Measurements from ENCODE around the gene PRDM10. TPM values are rescaled to one million over a fixed set of nuclear protein-coding genes. Genes with fewer than 3 reads are reported as not detected.

PRDM10 gene
- total RNA-seq, 2 experiments from 2014 or later = 15.8 to 16.2 TPM

- H3K27ac Mint-ChIP-seq = no peak overlapping the region
- intact Hi-C loops (cut with micrococcal nuclease) = no loop called here
- ChIA-PET POLR2A (no interaction called here), CTCF (interaction anchor here (0.6 to 3.9 kb wide), 4 partner anchors 128 to 194 kb away, joined by 3 to 36 read pairs (median 4); no protein-coding TSS in a partner anchor)
- no peaks in the 10 kb centered on the region for H3K9me3 Mint-ChIP-seq
- H3K27me3 Mint-ChIP-seq = no peaks in the 10 kb centered on the region
- H3K4me1 Mint-ChIP-seq (ENCODE audit: low read depth) = peaks cover 5% of the 10 kb centered on the region
- no peak for DNase-seq
- H3K36me3 Mint-ChIP-seq = no peaks in the 10 kb centered on the region
- no peak overlapping the region for H3K4me3 Mint-ChIP-seq
Measured at GRCh38 chr11:129989149-129989813, 13.4 kb downstream of the PRDM10 start.

- ChIA-PET POLR2A (interaction anchor here (0.6 kb wide), 1 partner anchor 85 kb away, joined by 4 read pairs; no protein-coding TSS in a partner anchor), CTCF (interaction anchor here (1.0 kb wide), 1 partner anchor 17 kb away, joined by 3 read pairs; no protein-coding TSS in a partner anchor)
- DNase-seq = no peak
- intact Hi-C loops (cut with micrococcal nuclease) = no loop called here
- Mint-ChIP-seq H3K27me3 (no peaks in the 10 kb centered on the region), H3K9me3 (no peaks in the 10 kb centered on the region), H3K4me3 (no peak overlapping the region), H3K4me1 (ENCODE audit: low read depth) (peaks cover 5% of the 10 kb centered on the region), H3K36me3 (no peaks in the 10 kb centered on the region), H3K27ac (no peak overlapping the region)
Measured at GRCh38 chr11:129987950-129988349, 14.7 kb downstream of the PRDM10 start.

GRCh38 chr11:129985823-129986222 lies 16.8 kb downstream of the PRDM10 start:
- CTCF ChIA-PET = no interaction called here
- H3K9me3 Mint-ChIP-seq = no peaks in the 10 kb centered on the region
- POLR2A ChIA-PET = no interaction called here
- intact Hi-C loops (cut with micrococcal nuclease) = no loop called here
- no peaks in the 10 kb centered on the region for H3K4me1 Mint-ChIP-seq (ENCODE audit: low read depth)
- H3K4me3 Mint-ChIP-seq = no peak overlapping the region
- H3K27me3 Mint-ChIP-seq = no peaks in the 10 kb centered on the region
- no peak for DNase-seq
- H3K27ac Mint-ChIP-seq = no peak overlapping the region
- H3K36me3 Mint-ChIP-seq = no peaks in the 10 kb centered on the region

DNA sequence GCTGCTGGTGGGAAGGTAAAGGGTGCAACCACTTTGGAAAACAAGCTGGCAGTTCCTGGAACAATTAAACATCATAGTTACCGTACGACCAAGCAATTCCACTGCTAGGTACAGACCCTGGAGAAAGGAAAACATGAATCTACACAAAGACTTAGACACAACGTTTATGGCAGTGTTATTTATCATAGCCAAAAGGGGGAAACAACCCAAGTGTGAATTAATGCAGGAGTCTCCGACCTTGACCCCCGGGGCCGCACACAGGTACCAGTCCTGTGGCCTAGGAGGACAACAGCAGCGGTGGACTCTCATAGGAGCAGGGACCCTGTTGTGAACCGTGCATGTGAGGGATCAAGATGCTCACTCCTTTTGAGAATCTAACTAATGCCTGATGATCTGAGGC lies 22.5 kb downstream of the PRDM10 start:
- no peaks in the 10 kb centered on the region for H3K4me1 Mint-ChIP-seq (ENCODE audit: low read depth)
- POLR2A ChIA-PET = no interaction called here
- H3K27me3 Mint-ChIP-seq = no peaks in the 10 kb centered on the region
- intact Hi-C loops (cut with micrococcal nuclease) = no loop called here
- H3K36me3 Mint-ChIP-seq = no peaks in the 10 kb centered on the region
- H3K9me3 Mint-ChIP-seq = no peaks in the 10 kb centered on the region
- no peak for DNase-seq
- H3K4me3 Mint-ChIP-seq = no peak overlapping the region
- no peak overlapping the region for H3K27ac Mint-ChIP-seq
- CTCF ChIA-PET = no interaction called here

- CTCF ChIA-PET = no interaction called here
- H3K4me1 Mint-ChIP-seq (ENCODE audit: low read depth) = no peaks in the 10 kb centered on the region
- no peak overlapping the region for H3K4me3 Mint-ChIP-seq
- POLR2A ChIA-PET = no interaction called here
- H3K9me3 Mint-ChIP-seq = no peaks in the 10 kb centered on the region
- no peaks in the 10 kb centered on the region for H3K27me3 Mint-ChIP-seq
- H3K36me3 Mint-ChIP-seq = no peaks in the 10 kb centered on the region
- intact Hi-C loops (cut with micrococcal nuclease) = no loop called here
- no peak overlapping the region for H3K27ac Mint-ChIP-seq
- DNase-seq = no peak
Measured at GRCh38 chr11:129979046-129979605, 23.5 kb downstream of the PRDM10 start.

GRCh38 chr11:129978447-129978846 lies 24.2 kb downstream of the PRDM10 start:
- no peak overlapping the region for H3K4me3 Mint-ChIP-seq
- H3K4me1 Mint-ChIP-seq (ENCODE audit: low read depth) = no peaks in the 10 kb centered on the region
- no peak overlapping the region for H3K27ac Mint-ChIP-seq
- H3K9me3 Mint-ChIP-seq = no peaks in the 10 kb centered on the region
- CTCF ChIA-PET = interaction anchor here (0.6 kb wide), 1 partner anchor 132 kb away, joined by 5 read pairs; no protein-coding TSS in a partner anchor
- DNase-seq = no peak
- H3K36me3 Mint-ChIP-seq = no peaks in the 10 kb centered on the region
- POLR2A ChIA-PET = no interaction called here
- intact Hi-C loops (cut with micrococcal nuclease) = no loop called here
- no peaks in the 10 kb centered on the region for H3K27me3 Mint-ChIP-seq

GRCh38 chr11:129976328-129976727 lies 26.3 kb downstream of the PRDM10 start:
- DNase-seq = no peak
- ChIA-PET CTCF (no interaction called here), POLR2A (no interaction called here)
- intact Hi-C loops (cut with micrococcal nuclease) = no loop called here
- no peaks in the 10 kb centered on the region for H3K36me3 Mint-ChIP-seq
- no peaks in the 10 kb centered on the region for H3K4me1 Mint-ChIP-seq (ENCODE audit: low read depth)
- H3K27ac Mint-ChIP-seq = no peak overlapping the region
- no peaks in the 10 kb centered on the region for H3K9me3 Mint-ChIP-seq
- no peaks in the 10 kb centered on the region for H3K27me3 Mint-ChIP-seq
- H3K4me3 Mint-ChIP-seq = no peak overlapping the region

DNA sequence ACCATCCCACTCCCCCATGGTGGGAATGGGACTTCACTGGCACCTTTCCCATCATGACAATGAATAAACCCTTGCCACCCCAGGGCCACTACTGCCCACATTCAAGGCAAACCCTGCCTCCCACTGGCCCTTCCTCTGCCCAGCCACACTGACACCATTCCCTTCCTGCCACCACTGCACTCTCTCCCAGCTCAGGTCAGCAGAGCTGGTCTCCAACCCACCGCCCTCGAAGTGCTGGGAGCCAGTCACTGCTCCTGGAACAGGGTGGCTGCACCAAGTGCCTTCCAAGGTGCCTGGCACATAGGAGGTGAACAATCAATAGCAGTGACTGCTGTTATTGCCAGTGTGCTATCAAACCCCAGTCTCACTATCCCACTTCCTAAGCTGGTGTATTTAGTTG lies 27.1 kb downstream of the PRDM10 start:
- Mint-ChIP-seq H3K4me1 (ENCODE audit: low read depth) (no peaks in the 10 kb centered on the region), H3K27ac (no peak overlapping the region), H3K27me3 (no peaks in the 10 kb centered on the region), H3K36me3 (peaks cover 4% of the 10 kb centered on the region), H3K9me3 (no peaks in the 10 kb centered on the region), H3K4me3 (no peak overlapping the region)
- ChIA-PET POLR2A (no interaction called here), CTCF (no interaction called here)
- intact Hi-C loops (cut with micrococcal nuclease) = no loop called here
- no peak for DNase-seq

DNA sequence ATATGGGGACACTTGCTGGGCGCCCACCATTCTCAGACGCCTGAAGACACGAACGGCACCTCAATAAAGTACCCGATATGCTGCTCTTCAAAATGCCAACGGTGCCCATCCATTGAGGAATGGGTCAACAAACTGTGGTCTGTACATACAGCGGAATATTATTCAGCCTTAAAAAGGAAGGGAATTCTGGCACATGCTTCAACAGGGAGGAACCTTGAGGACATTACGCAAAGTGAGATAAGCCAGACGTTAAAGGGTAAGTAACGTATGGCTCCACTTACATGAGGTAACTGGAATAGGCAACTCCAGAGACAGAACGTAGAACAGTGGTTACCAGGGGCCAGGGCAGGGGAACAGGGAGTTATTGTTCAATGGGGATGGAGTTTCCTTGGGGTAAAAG lies 28.0 kb downstream of the PRDM10 start:
- DNase-seq = no peak
- Mint-ChIP-seq H3K9me3 (no peaks in the 10 kb centered on the region), H3K4me1 (ENCODE audit: low read depth) (no peaks in the 10 kb centered on the region), H3K36me3 (peaks cover 4% of the 10 kb centered on the region), H3K27me3 (no peaks in the 10 kb centered on the region), H3K4me3 (no peak overlapping the region), H3K27ac (no peak overlapping the region)
- ChIA-PET POLR2A (no interaction called here), CTCF (no interaction called here)
- intact Hi-C loops (cut with micrococcal nuclease) = no loop called here

DNA sequence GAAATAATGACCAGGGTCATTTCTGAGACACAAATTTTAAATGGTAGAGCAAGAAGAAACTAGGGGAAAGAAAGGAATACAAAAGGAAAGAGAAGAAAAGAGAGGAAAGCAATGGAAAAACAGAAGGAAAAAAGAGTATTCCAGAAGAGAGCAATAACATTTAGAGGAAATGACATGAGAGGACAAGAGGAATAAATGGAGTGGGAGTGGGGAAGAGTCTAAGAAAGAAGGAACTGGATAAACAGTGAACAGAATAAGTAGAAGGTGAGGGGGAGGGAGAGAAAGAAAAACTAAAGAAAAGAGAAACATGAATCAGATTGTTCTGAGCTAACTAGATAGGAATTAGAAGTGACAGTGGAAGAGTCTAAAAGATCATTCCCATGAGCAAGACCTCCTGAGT lies 28.4 kb downstream of the PRDM10 start:
- peaks cover 4% of the 10 kb centered on the region for H3K36me3 Mint-ChIP-seq
- H3K4me3 Mint-ChIP-seq = no peak overlapping the region
- POLR2A ChIA-PET = no interaction called here
- H3K27ac Mint-ChIP-seq = no peak overlapping the region
- no peaks in the 10 kb centered on the region for H3K4me1 Mint-ChIP-seq (ENCODE audit: low read depth)
- CTCF ChIA-PET = no interaction called here
- no peaks in the 10 kb centered on the region for H3K27me3 Mint-ChIP-seq
- DNase-seq = no peak
- H3K9me3 Mint-ChIP-seq = no peaks in the 10 kb centered on the region
- intact Hi-C loops (cut with micrococcal nuclease) = no loop called here

DNA sequence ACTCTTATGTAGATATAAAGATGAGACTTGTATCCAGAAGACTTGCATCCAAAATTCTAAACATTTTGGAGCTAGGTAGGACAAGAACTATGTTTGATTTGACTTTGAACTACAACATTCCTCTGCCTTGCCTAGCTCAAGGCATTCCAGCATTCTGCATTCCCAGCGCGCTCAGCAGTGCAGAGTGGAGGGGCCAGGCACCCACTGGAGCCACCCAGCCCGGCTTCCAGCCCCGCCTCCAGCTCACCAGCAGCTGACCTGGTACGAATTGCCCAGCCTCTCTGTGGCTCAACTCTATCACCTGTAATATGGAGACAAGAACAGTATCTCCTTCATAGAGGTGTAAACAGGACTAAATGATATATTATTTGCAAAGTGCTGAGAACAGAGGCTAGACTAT lies 28.8 kb downstream of the PRDM10 start:
- intact Hi-C loops (cut with micrococcal nuclease) = no loop called here
- Mint-ChIP-seq H3K4me1 (ENCODE audit: low read depth) (no peaks in the 10 kb centered on the region), H3K36me3 (peaks cover 4% of the 10 kb centered on the region), H3K27me3 (no peaks in the 10 kb centered on the region), H3K27ac (no peak overlapping the region), H3K4me3 (no peak overlapping the region), H3K9me3 (no peaks in the 10 kb centered on the region)
- ChIA-PET CTCF (interaction anchor here (1.2 to 1.9 kb wide), 3 partner anchors 8 to 158 kb away, joined by 5 to 7 read pairs (median 5); no protein-coding TSS in a partner anchor), POLR2A (no interaction called here)
- no peak for DNase-seq

DNA sequence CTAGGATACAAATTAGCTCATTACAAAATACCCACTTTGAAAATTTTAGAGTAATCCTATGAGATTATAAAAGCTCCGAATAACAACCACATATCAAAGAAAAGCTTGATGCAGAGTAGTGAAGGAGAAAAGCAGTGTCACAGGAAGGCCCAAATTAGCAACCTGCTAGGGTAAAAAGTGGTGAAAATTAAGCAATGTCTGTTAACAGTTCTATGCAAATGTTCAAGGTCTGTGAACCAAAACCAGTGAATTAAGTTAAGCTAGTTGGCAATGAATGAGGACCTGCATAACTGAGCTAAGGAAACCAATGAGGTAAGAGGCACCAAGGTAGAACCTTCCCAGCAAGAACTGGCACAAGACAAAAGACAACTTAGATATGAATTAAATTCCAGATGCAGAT lies 29.6 kb downstream of the PRDM10 start:
- POLR2A ChIA-PET = no interaction called here
- H3K27ac Mint-ChIP-seq = no peak overlapping the region
- H3K27me3 Mint-ChIP-seq = no peaks in the 10 kb centered on the region
- intact Hi-C loops (cut with micrococcal nuclease) = no loop called here
- no peaks in the 10 kb centered on the region for H3K9me3 Mint-ChIP-seq
- DNase-seq = no peak
- CTCF ChIA-PET = interaction anchor here (1.2 to 1.9 kb wide), 3 partner anchors 9 to 159 kb away, joined by 5 to 7 read pairs (median 5); no protein-coding TSS in a partner anchor
- peaks cover 4% of the 10 kb centered on the region for H3K36me3 Mint-ChIP-seq
- no peak overlapping the region for H3K4me3 Mint-ChIP-seq
- no peaks in the 10 kb centered on the region for H3K4me1 Mint-ChIP-seq (ENCODE audit: low read depth)

- Mint-ChIP-seq H3K27ac (no peak overlapping the region), H3K9me3 (no peaks in the 10 kb centered on the region), H3K4me3 (no peak overlapping the region), H3K27me3 (no peaks in the 10 kb centered on the region), H3K36me3 (peaks cover 4% of the 10 kb centered on the region), H3K4me1 (ENCODE audit: low read depth) (no peaks in the 10 kb centered on the region)
- intact Hi-C loops (cut with micrococcal nuclease) = no loop called here
- CTCF ChIA-PET = interaction anchor here (1.2 to 1.9 kb wide), 3 partner anchors 9 to 159 kb away, joined by 5 to 7 read pairs (median 5); no protein-coding TSS in a partner anchor
- DNase-seq = no peak
- POLR2A ChIA-PET = no interaction called here
Measured at GRCh38 chr11:129972611-129973010, 30.0 kb downstream of the PRDM10 start.
